Transverse colon (tissue), 4 donors: Measurements from ENCODE around the gene MED27. TPM values are rescaled to one million over a fixed set of nuclear protein-coding genes. Genes with fewer than 3 reads are reported as not detected.

ENCODE experiments used
- DNase-seq: peaks from one replicate; pipeline ENCODE4 v3.0.0-alpha.2; 2019
- H3K27ac ChIP-seq, 4 donors: fragments of 200-600 bp; sonication (generic); 2 replicates each; pipeline ENCODE4 v1.5.1; 2016 to 2018; ENCODE audit warnings: inconsistent platforms in 4 of 4
- H3K27me3 ChIP-seq: fragments of 200-600 bp; sonication (generic); 2 replicates; pipeline ENCODE4 v1.5.1; 2017; ENCODE audit warnings: inconsistent platforms
- H3K36me3 ChIP-seq, 4 donors: fragments of 200-600 bp; sonication (generic); 2 replicates each; pipeline ENCODE4 v1.5.1; 2017 to 2019; ENCODE audit warnings: inconsistent platforms in 4 of 4
- H3K4me1 ChIP-seq, 4 donors: fragments of 200-600 bp; sonication (generic); 2 replicates each; pipeline ENCODE4 v1.5.1; 2017 to 2020; ENCODE audit warnings: inconsistent platforms in 4 of 4
- H3K4me3 ChIP-seq, 4 donors: fragments of 200-600 bp; sonication (generic); 1 replicate in 1 of 4; 2 replicates in 3 of 4; pipeline versions ENCODE4 v1.5.1 to v1.6.1; 2017 to 2019; ENCODE audit warnings: inconsistent platforms in 4 of 4
- H3K9me3 ChIP-seq, 2 donors: fragments of 200-600 bp; sonication (generic); 2 replicates each; pipeline ENCODE4 v1.5.1; 2017 to 2019; ENCODE audit warnings: inconsistent platforms in 2 of 2
- CTCF ChIP-seq, 5 experiments: fragments of 200-600 bp in 3 of 5; fragments of 450-650 bp in 2 of 5; sonication (generic) in 3 of 5; IDR thresholded peaks; 1 replicate in 2 of 5; 2 replicates in 3 of 5; pipeline ENCODE4 v1.5.1; 2016 to 2017; ENCODE audit warnings: antibody characterized with exemption in 5 of 5, inconsistent platforms in 3 of 5, mild to moderate bottlenecking in 2 of 5, moderate library complexity in 1 of 5
- EP300 ChIP-seq: sonication (generic); formaldehyde crosslinking; IDR thresholded peaks from one replicate; pipeline ENCODE4 v1.6.1; 2017; ENCODE audit warnings: antibody characterized with exemption, low read depth
- POLR2A ChIP-seq: fragments of 450-650 bp; IDR thresholded peaks from one replicate; pipeline ENCODE4 v1.6.1; 2016; ENCODE audit warnings: antibody characterized with exemption, mild to moderate bottlenecking, moderate library complexity
- POLR2AphosphoS5 ChIP-seq, 3 donors: sonication (generic); formaldehyde crosslinking; IDR thresholded peaks; one replicate each; pipeline ENCODE4 v1.6.1; 2016; ENCODE audit warnings: antibody characterized with exemption in 3 of 3
- WGBS, 2 donors: methylation state at CpG; one replicate each; pipeline ENCODE4 v1.1.5; 2018; ENCODE audit warnings: low coverage in 1 of 2; 5-methylcytosine and 5-hydroxymethylcytosine counted together
- in situ Hi-C, 4 donors: fragments of 200-750 bp; cut with MboI; loops; one replicate each; pipeline versions ENCODE4 v1.15.0 to v1.15.1; 2017; ENCODE audit warnings: low sequenced_read_pairs in 3 of 4, low pct_ligation_motif_present in 1 of 4, low pct_unique_long_range_greater_than_20kb in 1 of 4
- intact Hi-C: fragments of 100-400 bp; cut with DNase I; formaldehyde crosslinking; loops from one replicate; pipeline ENCODE4 v1.15.1; 2023; ENCODE audit warnings: low total_unique reads
- total RNA-seq, 4 donors: library from RNA; depleted of rRNA; stranded (reverse); fragments of >200 nt; gene quantifications; one replicate each; pipeline ENCODE4 v1.1.0, GENCODE V29; 2016

Gene MED27
- total RNA-seq, 4 donors from 2014 or later: 2.6 to 12.6 (median 7.1) TPM

- intact Hi-C loops: no loop called here
Observed at GRCh38 chr9:132055756-132056155, 23.9 kb downstream of the MED27 start.

GRCh38 chr9:132054024-132054423, 25.6 kb downstream of the MED27 start:
- DNase-seq: no peak
- Histone ChIP-seq H3K9me3 (no peaks in the 10 kb centered on the region), H3K27me3 (no peaks in the 10 kb centered on the region), H3K27ac (no peak overlapping the region), H3K36me3 (no peaks in the 10 kb centered on the region), H3K4me3 (no peak overlapping the region), H3K4me1 (no peaks in the 10 kb centered on the region)
- in situ Hi-C loops (no loop called here), intact Hi-C loops (no loop called here)
- 94 to 96% methylated on average over 5 to 11 of the region's 11 CpGs for WGBS, 2 donors
- no peak for TF ChIP-seq EP300
- no peak for TF ChIP-seq POLR2AphosphoS5 (IDR thresholded peaks at IDR 0.05)
- no peak for TF ChIP-seq POLR2A
- no peak for TF ChIP-seq CTCF (IDR thresholded peaks at IDR 0.05)

More at GRCh38 chr9:132055756-132056155, 23.9 kb downstream of the MED27 start:
- no peaks in the 10 kb centered on the region for H3K27me3 ChIP-seq
- in situ Hi-C loops: no loop called here
- no peaks in the 10 kb centered on the region for H3K9me3 ChIP-seq
- H3K4me3 ChIP-seq: no peak overlapping the region
- WGBS, 2 donors: 92 to 93% methylated on average over 3 of the region's 3 CpGs
- H3K4me1 ChIP-seq: no peaks in the 10 kb centered on the region
- no peak for DNase-seq
- no peaks in the 10 kb centered on the region for H3K36me3 ChIP-seq
- TF ChIP-seq EP300 (no peak), POLR2A (no peak), POLR2AphosphoS5 (IDR thresholded peaks at IDR 0.05) (no peak), CTCF (IDR thresholded peaks at IDR 0.05) (no peak)
- H3K27ac ChIP-seq: no peak overlapping the region

- in situ Hi-C loops: no loop called here
- Histone ChIP-seq H3K36me3 (no peaks in the 10 kb centered on the region), H3K4me1 (no peaks in the 10 kb centered on the region), H3K27ac (no peak overlapping the region), H3K9me3 (no peaks in the 10 kb centered on the region), H3K4me3 (no peak overlapping the region), H3K27me3 (no peaks in the 10 kb centered on the region)
- TF ChIP-seq POLR2AphosphoS5 (IDR thresholded peaks at IDR 0.05): no peak
- no peak for TF ChIP-seq EP300
- TF ChIP-seq POLR2A: no peak
- TF ChIP-seq CTCF (IDR thresholded peaks at IDR 0.05): no peak
- DNase-seq: no peak
- WGBS, 2 donors: 74 to 75% methylated on average over 1 to 4 of the region's 4 CpGs
- intact Hi-C loops: no loop called here
Observed at GRCh38 chr9:132049900-132050299, 29.8 kb downstream of the MED27 start.

- no peaks in the 10 kb centered on the region for H3K36me3 ChIP-seq
- TF ChIP-seq POLR2A (no peak), CTCF (IDR thresholded peaks at IDR 0.05) (no peak), EP300 (no peak), POLR2AphosphoS5 (IDR thresholded peaks at IDR 0.05) (no peak)
- WGBS, 2 donors: 79 to 87% methylated on average over 2 to 7 of the region's 7 CpGs
- H3K27ac ChIP-seq: no peak overlapping the region
- no peak overlapping the region for H3K4me3 ChIP-seq
- H3K9me3 ChIP-seq: no peaks in the 10 kb centered on the region
- no peaks in the 10 kb centered on the region for H3K27me3 ChIP-seq
- in situ Hi-C loops (no loop called here), intact Hi-C loops (no loop called here)
- DNase-seq: no peak
- H3K4me1 ChIP-seq: no peaks in the 10 kb centered on the region
Observed at GRCh38 chr9:132049323-132049882, 30.3 kb downstream of the MED27 start.
